Dedifferentiated amniotic fluid mesenchymal stem cell (primary cell): ENCODE data around the gene SH3RF2.

Source experiments
- DNase-seq: peaks from one replicate; pipeline ENCODE4 v3.0.0-alpha.2; 2016; ENCODE audit errors: extremely low spot score

SH3RF2 gene

DNA sequence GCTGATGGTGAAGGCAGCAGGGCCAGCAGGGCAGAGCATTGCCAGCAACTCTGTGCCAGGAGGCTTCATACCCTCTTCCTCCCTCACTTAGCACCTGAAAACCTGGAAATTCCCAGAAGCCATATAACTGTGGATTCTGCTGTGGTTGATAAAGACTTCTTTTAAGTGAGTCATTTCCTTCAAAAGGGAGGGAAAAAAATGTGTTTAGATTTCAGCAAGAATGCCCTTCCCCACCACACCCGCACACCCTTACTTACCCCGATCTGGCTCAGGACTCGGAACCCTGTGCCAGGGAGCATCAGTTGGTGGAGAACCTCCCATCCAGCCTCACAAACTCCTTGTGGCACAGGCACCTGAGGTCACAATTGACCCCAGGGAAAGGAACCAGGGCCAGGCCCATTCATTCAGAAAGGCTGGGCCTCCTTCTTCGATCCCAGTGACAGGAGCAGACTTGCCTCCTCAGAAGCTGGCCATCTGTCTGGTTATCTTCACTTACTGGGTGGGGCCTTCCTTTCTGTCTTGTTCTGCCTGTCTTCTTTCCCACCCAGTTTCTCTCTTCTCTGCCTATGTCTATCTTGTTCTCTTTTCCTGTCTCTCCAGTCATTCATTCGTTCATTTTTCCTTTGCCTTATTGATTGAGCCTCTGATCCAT is 106.4 kb downstream of the SH3RF2 start:
- DNase-seq, result no peak

DNA sequence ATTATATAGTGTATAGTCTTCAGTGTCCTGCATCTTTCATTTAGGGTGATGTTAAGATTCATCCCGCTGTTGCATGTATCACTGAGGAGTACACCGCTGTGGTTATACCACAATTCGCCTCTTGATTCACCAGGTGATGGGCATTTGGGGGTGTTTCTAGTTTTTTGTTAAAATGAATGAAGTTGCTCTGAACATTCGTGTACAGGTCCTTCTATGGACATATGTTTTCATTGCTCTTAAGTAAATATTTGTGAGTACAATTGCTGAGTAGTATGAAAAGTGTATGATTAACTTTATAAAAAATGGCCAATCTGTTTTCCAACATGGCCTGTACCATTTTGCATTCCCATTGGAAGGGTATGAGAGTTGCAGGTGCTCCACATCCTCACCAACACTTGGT is 107.3 kb downstream of the SH3RF2 start:
- no peak for DNase-seq

DNA sequence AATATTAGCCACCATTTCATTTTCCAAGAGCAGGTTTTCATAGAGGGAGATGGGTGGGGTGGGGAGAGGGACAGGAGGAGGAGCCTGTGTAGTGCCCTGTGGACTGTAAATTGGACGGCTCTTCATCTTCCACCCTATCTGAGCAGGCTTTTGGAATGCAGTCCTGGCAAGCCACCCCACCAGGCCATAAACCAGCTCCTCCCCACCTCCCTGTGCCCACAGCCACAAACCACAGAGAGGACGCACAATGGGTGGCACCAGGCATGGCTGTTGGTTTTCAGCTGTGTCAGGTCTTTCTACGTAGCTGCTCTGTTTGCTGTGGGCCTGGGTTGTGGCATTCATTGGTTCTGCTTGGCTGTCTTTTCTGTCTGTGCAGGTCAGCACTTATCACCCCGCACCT is 111.0 kb downstream of the SH3RF2 start:
- DNase-seq, result no peak

DNA sequence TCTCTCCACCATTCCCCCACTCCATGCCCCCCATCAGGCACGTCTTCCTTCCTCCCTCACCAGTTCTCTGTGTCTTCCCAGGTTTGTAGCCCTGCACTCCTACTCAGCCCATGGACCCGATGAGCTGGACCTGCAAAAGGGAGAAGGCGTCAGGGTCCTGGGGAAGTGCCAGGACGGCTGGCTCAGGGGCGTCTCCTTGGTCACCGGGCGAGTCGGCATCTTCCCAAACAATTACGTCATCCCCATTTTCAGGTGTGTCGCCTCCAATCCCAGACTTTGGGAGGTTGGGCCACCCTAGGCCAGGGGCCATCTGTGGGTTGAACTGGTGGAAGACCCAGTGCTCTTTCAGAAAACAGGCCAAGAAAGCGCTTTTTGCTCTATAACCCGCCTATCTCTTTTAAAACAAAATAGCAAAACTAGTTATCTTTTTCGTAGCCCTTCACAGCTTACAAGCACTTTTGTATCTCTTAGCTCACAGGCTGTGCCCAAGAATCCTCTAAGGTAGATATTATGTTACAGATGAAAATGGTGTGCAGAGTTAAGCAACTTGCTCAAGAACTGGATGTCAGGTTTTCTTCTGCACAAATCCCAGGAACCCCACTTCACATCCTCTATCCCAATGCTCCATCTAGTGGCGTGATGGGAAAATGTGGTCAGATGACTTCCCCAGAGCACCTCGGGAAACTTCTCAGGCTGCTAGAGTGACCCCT is 112.8 kb downstream of the SH3RF2 start:
- DNase-seq, result peak; percentile 76

DNA sequence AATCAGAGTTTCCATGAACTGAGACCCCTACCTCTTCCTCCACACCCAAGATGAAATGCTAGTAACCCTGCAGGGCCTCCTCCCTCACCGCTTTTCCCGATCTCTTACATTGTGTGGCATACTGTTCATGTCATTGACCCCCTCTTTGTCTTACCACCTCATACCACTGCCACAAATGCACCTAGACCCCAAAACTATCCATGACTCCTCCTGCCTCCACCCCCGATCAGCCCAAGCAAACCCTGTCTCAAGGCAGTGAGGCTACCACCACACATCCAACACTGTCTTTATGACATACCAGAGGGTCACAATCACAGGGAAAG is 113.3 kb downstream of the SH3RF2 start:
- no peak for DNase-seq

- DNase-seq, result no peak
Observed at GRCh38 chr5:146050086-146050485, 113.7 kb downstream of the SH3RF2 start.

DNA sequence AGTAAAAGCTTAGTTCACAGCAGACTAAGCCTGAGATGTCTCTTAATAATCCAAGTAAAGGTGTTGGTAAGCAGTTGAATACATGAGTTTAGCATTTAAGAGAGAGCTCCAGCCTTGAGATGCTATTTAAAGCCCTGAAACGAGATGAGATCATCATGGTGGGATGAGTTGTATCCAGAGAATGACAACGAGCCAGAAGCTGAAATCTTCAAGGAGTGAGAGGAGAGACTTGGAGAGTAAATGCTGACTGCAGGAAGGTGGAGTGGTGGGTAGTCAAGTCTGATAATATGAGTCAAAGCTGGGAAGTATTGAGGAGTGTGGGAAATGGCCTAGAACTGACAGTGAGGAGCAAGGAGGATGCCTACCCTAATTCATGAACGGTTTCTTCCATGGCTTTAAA is 115.3 kb downstream of the SH3RF2 start:
- peak; percentile 40 for DNase-seq

DNA sequence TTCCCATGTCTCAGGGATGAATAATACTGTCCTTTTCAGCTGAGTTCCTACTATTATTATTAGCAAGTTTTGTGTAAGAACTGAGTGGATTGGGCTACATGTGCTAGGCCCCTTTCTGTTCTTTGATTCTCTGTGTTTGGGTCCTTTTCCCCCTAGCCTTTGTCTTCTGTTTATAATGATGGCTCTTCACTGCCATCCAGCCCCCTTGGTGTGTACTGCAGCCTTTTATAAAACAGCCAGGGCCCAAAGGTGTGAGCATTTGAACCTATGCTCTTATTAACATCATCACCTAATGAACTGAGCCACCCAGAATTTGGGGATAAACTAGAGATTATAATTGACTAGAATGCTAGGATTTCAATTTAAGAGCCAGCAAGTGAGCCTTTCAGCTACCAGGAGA is 116.4 kb downstream of the SH3RF2 start:
- no peak for DNase-seq

- DNase-seq, result no peak
Observed at GRCh38 chr5:146055432-146055831, 119.1 kb downstream of the SH3RF2 start.

GRCh38 chr5:146059460-146060220 is 123.3 kb downstream of the SH3RF2 start:
- no peak for DNase-seq

GRCh38 chr5:146060221-146060585 is 123.8 kb downstream of the SH3RF2 start:
- DNase-seq, result no peak

- no peak for DNase-seq
Observed at GRCh38 chr5:146066968-146067367, 130.6 kb downstream of the SH3RF2 start.

GRCh38 chr5:146068206-146068605 is 131.8 kb downstream of the SH3RF2 start:
- no peak for DNase-seq

DNA sequence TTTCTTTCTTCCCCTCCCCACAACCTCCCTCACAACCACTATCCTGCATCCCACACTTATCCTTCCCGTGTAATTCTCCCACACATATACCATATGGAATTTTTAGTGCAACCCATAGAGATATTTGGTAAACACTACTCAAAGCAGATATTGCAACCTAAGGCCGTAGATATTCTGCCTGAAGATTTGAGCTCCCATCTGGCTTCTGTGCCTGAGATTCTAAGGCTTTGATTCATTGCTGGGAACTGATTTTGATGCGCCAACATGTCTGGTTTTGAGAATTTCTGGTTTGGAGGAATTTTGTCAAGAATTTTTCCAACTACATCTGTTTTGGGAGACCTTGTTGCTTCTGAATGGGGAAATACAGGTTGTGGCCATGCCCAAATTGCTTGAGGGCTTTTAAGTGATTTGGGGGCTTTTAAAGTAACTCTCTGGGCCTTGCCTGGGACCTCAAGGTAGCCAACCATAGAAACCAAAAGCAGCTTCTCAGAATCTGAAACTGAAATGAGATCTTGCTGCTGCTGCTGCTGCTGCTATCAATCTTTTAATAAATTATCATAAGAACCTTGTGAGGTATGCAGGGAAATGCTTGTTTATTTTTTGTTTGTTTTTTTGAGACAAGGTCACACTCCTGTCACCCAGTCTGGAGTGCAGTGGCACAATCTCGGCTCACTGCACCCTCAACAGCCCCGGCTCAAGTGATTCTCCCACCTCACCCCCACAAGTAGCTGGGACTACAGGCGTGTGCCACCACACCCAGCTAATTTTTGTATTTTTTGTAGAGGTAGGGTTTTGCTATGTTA is 132.8 kb downstream of the SH3RF2 start:
- no peak for DNase-seq

DNA sequence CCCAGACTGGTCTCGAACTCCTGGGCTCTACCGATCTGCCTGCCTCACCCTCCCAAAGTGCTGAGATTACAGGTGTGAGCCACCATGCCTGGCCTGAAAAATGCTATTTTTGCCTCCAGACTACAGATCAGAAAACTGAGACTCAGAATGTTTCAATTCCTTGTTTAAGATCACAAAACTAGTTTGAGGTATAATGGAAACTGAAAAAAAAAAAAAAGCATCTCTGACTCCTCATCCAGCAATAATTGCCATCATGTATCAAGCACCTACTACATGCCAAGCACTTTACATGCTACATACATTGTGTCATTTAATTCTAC is 133.4 kb downstream of the SH3RF2 start:
- no peak for DNase-seq

GRCh38 chr5:146070746-146071145 is 134.4 kb downstream of the SH3RF2 start:
- DNase-seq, result no peak

DNA sequence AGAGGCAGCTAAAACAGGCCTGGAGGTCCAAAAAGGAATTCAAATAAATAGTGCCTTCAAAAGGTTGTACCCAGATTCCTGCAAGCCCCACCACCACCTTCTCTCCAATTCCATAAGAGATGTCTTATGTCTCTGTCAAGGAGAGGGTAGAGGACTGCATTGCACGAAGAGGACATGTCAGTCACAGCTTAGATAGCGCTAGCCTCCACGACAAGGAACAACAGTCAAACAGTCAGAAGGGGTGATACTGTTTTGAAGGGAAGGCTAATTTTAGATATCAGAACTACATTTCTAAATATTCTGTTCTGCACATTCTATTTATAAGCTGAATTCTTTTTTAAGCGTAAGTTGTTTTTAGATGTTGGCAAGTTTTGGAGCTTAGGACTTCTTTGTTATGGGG is 134.8 kb downstream of the SH3RF2 start:
- DNase-seq, result no peak

DNA sequence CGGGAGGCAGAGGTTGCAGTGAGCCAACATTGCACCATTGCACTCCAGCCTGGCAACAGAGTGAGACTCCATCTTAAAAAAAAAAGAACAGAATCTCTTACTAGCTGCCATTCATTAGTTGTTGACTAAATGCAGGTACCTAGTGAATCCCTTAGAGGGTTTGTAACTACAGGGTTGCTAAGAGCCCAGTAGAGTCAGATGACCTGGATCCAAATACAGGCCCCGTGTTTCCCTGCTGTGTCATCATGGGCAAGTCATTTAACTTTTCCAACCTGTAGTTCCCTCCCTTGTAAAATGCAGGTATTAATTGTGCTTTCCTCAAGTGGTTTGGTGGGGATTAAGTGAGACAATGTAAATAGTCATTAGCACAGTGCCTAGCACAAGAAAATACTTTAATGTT is 136.2 kb downstream of the SH3RF2 start:
- DNase-seq, result no peak

DNA sequence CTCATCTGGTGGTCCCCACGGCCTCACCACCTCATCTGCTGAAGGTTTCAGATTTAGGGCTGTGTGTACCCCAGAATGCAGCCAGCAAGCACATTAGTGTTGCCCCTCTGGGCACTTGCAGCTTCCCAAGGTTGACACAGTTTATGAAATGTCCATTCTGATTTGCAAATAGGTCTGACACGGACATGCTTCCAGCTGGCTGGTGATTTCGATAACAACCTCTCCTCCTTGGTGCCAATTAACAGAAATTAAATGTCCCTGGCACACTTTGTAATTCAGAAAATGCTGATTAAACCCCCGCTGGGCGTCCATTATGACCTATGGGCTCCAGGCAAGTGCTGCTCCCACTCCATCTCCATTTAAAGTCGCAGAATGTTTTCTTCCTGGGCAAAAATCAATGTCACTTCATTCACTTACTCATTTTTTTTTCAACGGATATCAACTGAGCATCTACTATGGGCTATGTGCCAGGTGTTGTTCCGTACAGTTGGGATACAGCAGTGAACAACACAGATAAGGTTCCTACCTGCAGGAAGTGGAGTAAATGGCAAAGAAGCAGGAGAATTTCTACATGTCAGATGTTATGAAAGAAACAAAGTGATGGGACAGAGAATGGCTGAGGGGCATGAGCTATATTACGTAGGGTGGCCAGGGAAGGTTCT is 137.0 kb downstream of the SH3RF2 start:
- DNase-seq, result no peak

DNA sequence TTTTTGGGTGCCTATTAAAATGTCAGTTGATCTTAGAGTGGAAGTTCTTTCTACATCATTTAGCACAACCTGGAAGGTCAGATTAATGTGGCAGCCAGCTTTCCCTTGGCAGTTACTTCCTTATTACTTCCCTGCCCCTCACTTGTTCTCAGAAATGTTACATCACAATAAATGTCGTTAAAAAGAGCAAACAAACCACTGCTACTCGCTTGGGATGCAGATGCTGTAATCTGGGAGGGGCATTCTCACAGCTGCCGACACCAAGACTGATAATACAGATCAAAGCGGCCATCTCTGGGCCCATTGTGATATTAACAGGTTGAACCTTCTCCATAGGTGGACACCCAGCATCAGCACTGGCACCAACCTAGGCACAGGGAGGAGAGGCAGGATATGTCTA is 139.7 kb downstream of the SH3RF2 start:
- DNase-seq, result no peak

DNA sequence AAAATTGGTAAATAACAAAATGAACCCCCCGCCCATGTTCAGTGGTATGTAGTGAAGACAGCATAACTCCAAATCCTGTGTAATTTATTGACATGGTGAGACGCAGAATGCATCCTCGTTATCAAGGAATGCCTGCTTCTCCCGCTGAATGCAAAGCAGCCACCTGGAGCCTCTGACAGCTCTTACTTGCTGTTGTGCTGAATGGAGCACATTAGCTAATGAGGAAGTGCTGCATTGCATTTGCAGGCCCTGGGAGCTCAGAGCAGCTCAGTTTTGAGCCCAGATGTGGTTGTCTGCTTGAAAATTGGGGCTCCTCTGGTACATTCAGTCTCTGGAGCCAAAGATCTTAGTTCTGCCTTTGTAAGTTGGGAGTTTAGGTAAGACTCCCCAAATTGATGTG is 140.1 kb downstream of the SH3RF2 start:
- no peak for DNase-seq

DNA sequence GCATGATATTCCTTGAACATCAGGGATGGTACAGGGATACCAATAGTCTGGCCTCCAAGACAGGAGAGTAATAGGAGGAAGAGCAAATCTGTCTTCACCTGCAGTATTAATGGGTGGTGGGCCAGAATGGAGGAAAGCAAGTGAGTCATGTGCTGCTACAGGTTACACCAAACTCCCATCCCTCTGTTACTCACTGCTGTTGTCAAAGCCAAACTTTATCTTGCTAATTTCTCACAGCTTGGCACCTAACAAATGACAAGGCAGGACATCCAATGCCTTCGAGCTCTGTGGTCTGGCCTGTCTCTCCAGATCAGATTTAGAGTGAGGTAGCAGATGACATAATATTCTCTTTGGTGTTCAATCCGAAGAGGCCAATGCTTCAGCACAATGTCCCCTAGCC is 142.2 kb downstream of the SH3RF2 start:
- no peak for DNase-seq
